ENCODE measurements around the gene CNTNAP5.

DNA sequence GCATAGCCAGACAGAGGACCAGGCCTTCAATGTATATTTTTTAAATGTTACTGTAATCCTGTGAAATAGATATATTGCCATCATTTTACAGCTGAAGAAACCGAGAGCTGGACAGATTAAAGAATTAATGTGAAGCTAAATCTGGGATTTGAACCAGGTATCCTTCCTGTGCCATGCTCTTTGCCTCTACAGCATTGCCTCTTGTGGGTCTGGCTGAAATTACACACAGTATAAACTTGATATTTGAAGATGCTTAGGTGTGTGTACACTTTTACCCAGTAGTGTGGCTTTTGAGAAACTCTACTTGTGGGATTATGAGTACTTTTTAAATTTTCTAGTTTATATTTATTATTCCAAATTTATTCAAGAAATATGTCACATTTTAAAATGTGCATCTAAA lies 264.5 kb downstream of the CNTNAP5 start:
- TF ChIP-seq FOXA1 (IDR thresholded peaks at IDR 0.05) (no peak), ARNT (IDR thresholded peaks at IDR 0.05) (no peak), SP1 (IDR thresholded peaks at IDR 0.05) (no peak), SUZ12 (IDR thresholded peaks at IDR 0.05) (no peak), FOXM1 (IDR thresholded peaks at IDR 0.05; ENCODE audit: borderline replicate concordance) (no peak), L3MBTL2 (conservative IDR thresholded peaks at IDR 0.05) (no peak), TARDBP (IDR thresholded peaks at IDR 0.05) (no peak)

All from HEK293T (cell line).